Calu3 (cell line): Measurements from ENCODE around the gene TNIK. TPM values are rescaled to one million over a fixed set of nuclear protein-coding genes. Genes with fewer than 3 reads are reported as not detected.
"Not testable (repeated sequence)": the region's sequence is repeated elsewhere in the genome, so short reads cannot be mapped to it uniquely, and the experiment has no call there.

Experiments
- BruUV-seq: library from RNA; stranded (reverse); fragments of 400-500 nt; replicated peaks from 2 replicates; lab custom pipeline; 2021; lab: Mats Ljungman, UMichigan
- CTCF ChIA-PET: fragments of 300-600 bp; sonication (Branson Sonifier 250); formaldehyde crosslinking; loops from one replicate; lab custom pipeline; 2022; ENCODE audit warnings: antibody characterized with exemption; lab: Charles Lee
- DNase-seq: peaks from one replicate; pipeline ENCODE4 v3.0.0; 2022
- H3K27ac Mint-ChIP-seq: one replicate; pipeline ENCODE4 v1.8.0; 2022; ENCODE audit warnings: mixed read lengths; ENCODE audit not compliant: unreplicated experiment
- H3K27me3 Mint-ChIP-seq: one replicate; pipeline ENCODE4 v1.8.0; 2022; ENCODE audit warnings: mixed read lengths; ENCODE audit not compliant: unreplicated experiment
- H3K36me3 Mint-ChIP-seq: one replicate; pipeline ENCODE4 v1.8.0; 2022; ENCODE audit warnings: mild to moderate bottlenecking, moderate library complexity, mixed read lengths; ENCODE audit not compliant: insufficient read depth, unreplicated experiment
- H3K4me1 Mint-ChIP-seq: one replicate; pipeline ENCODE4 v1.8.0; 2022; ENCODE audit warnings: mild to moderate bottlenecking, low read depth, mixed read lengths; ENCODE audit not compliant: unreplicated experiment
- H3K4me3 Mint-ChIP-seq: one replicate; pipeline ENCODE4 v1.8.0; 2022; ENCODE audit warnings: mild to moderate bottlenecking, low read depth, moderate library complexity, mixed read lengths; ENCODE audit not compliant: unreplicated experiment
- H3K9me3 Mint-ChIP-seq: one replicate; pipeline ENCODE4 v1.8.0; 2022; ENCODE audit warnings: low read depth, mixed read lengths; ENCODE audit not compliant: unreplicated experiment
- CTCF ChIP-seq: fragments of 200-600 bp; IDR thresholded peaks from one replicate; pipeline ENCODE4 v1.8.0; 2022; ENCODE audit warnings: antibody characterized with exemption; ENCODE audit not compliant: unreplicated experiment
- intact Hi-C: fragments of 100-400 bp; cut with micrococcal nuclease; formaldehyde crosslinking; loops from one replicate; pipeline ENCODE4 v1.10.0; 2022; ENCODE audit not compliant: unreplicated experiment
- total RNA-seq: library from RNA; stranded (reverse); gene quantifications from 2 replicates; pipeline ENCODE4 v1.2.3, GENCODE V29; 2022

Gene TNIK
- total RNA-seq, 1 experiment from 2014 or later, result 19.7 TPM

- Mint-ChIP-seq H3K4me3 (no peak overlapping the region), H3K4me1 (peaks cover 11% of the 10 kb centered on the region), H3K9me3 (no peaks in the 10 kb centered on the region), H3K27ac (no peak overlapping the region), H3K36me3 (no peaks in the 10 kb centered on the region), H3K27me3 (no peaks in the 10 kb centered on the region)
- intact Hi-C loops, result no loop called here
- BruUV-seq, result no TSS peak
- no peak for TF ChIP-seq CTCF
- DNase-seq, result no peak
- CTCF ChIA-PET, result no interaction called here
Observed at GRCh38 chr3:171293142-171293782, 166.9 kb downstream of the TNIK start.

GRCh38 chr3:171290680-171291079 lies 169.5 kb downstream of the TNIK start:
- Mint-ChIP-seq H3K27ac (no peak overlapping the region), H3K4me1 (peaks cover 11% of the 10 kb centered on the region), H3K36me3 (no peaks in the 10 kb centered on the region), H3K9me3 (no peaks in the 10 kb centered on the region), H3K4me3 (no peak overlapping the region), H3K27me3 (no peaks in the 10 kb centered on the region)
- no peak for TF ChIP-seq CTCF
- BruUV-seq, result no TSS peak
- CTCF ChIA-PET, result interaction anchor here (0.8 to 1.4 kb wide), 2 partner anchors 44 to 84 kb away, joined by 3 read pairs; no protein-coding TSS in a partner anchor
- intact Hi-C loops, result no loop called here
- DNase-seq, result no peak

- DNase-seq, result no peak
- Mint-ChIP-seq H3K27ac (no peak overlapping the region), H3K36me3 (no peaks in the 10 kb centered on the region), H3K4me3 (no peak overlapping the region), H3K9me3 (no peaks in the 10 kb centered on the region), H3K27me3 (no peaks in the 10 kb centered on the region), H3K4me1 (peaks cover 20% of the 10 kb centered on the region)
- no TSS peak for BruUV-seq
- intact Hi-C loops, result no loop called here
- no peak for TF ChIP-seq CTCF
- CTCF ChIA-PET, result interaction anchor here (0.6 to 0.7 kb wide), 2 partner anchors 51 to 1226 kb away, joined by 3 to 4 read pairs; no protein-coding TSS in a partner anchor
Observed at GRCh38 chr3:171289291-171289690, 170.9 kb downstream of the TNIK start.

- DNase-seq, H3K4me3 Mint-ChIP-seq, intact Hi-C loops, H3K27ac Mint-ChIP-seq, CTCF ChIA-PET, H3K9me3 Mint-ChIP-seq, BruUV-seq, H3K27me3 Mint-ChIP-seq, H3K36me3 Mint-ChIP-seq: not testable (repeated sequence)
- H3K4me1 Mint-ChIP-seq, result peaks cover 22% of the 10 kb centered on the region
Observed at GRCh38 chr3:171287761-171288160, 172.4 kb downstream of the TNIK start.
